Measurements from ENCODE around the gene HOXD9.

The HOXD9 gene

DNA sequence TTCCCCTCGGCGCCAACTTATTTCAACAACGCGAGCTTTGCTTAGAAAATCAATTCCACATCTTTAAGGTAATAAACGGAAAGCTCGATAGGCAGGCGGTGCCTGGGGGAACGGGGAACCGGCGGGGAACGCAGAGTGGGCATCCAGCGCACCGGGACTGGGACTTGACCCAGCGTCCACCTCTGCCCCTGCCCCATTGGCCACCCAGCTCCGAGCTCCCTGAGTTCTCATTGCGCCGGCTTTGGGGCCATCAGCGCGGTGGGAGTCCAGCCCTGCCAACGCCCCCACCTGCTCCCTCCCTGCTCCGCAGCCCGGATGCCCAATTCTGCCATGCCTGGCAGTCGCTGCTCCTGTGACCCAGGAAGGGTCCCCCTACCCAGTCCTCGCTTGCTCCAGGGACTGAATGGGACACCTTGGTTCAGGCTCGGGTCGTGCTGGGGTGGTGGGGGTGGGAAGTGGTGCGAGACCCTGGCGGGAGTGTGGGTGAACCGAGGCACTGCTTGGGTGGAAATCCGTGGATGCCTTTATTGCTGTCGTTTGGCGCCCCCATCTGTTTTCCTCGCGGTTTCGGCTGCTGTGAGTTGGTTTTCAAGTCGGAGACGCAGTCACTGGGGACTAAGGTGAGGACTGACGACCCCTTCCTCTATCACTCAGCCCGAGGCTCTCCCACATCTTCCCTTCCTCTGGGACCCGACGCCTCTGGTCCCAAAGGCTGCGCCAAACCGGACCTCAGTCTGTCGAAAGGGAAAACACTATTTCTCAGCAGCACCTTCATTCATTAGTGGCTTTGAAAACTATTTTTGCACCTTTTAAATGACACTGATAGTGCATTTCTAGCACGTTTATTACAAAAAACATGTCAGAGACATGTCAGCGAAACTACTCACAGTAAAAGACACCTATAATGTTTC is 36.4 kb upstream of the HOXD9 start:
- DNase-seq, result no peak

DNA sequence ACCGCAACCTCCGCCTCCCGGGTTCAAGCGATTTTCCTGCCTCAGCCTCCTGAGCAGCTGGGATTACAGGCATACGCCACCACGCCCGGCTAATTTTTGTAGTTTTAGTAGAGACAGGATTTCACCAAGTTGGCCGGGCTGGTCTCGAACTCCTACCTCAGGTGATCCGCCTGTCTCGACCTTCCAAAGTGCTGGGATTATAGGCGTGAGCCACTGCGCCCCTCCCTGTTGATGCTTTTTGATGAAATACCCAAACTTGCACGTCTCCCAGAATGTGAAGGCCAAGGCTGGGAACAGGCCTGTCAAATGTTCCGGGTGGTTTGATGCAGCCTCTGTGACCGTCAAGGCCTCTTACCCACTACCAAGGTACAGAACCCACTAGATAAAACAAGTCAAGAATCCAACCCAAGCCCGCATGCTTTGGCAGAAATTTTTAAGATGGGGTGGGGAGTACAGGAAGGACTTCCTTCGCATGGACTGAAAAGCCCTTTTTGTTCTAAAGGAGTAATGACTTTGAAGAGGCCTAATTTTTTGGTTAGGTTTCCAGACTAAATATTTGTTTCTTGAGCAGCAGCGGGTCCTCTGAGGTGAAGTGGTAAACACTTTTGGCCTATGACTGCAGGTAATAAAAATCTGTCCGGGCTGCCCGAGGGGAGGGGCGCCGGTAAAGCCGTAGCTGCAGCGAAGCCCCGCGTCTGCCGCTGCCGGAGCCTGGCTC is 35.0 kb upstream of the HOXD9 start:
- DNase-seq, result no peak

DNA sequence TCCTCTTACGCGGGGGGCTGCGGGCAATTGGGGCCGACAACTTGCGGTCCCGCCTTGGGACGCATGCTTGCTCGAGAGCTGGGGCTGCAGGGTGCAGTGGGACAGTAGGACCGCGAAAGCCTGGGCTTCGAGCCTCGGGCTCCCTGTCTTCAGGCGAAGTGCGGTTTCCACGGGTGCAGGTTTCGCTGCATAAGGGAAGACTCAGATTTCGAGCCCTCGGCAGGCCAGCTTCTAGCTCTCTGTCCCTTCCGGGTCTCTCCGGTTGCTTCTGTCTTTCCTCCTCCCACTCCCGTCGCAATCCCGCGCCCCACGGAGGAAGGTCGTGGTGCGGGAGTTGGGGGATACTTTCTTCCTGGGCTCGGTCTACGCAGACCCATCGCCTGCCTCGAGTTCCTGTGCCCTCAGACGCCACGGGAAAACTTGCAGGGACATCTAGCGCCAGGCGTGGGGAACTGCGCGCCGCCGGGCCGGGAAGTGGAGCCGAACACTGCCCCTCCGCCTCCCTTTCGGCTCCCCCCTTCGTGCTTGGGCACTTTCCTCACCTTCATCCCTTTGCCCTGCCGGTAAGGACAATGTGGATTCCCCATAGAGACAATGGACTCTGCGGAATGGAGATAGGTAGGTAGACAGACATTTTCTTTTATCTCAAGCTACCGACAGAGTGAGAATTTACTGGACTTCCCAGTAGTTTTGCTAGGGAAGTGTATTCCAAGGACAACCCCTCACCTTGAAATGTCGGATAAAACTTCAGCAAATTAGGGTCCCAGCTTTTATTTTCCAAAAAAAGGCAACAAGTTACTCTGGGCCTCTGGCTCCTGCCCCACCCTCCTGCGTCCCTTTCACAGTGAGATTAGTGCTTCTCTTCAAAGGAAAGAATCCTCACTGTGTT is 34.2 kb upstream of the HOXD9 start:
- peak; percentile 44 for DNase-seq

DNA sequence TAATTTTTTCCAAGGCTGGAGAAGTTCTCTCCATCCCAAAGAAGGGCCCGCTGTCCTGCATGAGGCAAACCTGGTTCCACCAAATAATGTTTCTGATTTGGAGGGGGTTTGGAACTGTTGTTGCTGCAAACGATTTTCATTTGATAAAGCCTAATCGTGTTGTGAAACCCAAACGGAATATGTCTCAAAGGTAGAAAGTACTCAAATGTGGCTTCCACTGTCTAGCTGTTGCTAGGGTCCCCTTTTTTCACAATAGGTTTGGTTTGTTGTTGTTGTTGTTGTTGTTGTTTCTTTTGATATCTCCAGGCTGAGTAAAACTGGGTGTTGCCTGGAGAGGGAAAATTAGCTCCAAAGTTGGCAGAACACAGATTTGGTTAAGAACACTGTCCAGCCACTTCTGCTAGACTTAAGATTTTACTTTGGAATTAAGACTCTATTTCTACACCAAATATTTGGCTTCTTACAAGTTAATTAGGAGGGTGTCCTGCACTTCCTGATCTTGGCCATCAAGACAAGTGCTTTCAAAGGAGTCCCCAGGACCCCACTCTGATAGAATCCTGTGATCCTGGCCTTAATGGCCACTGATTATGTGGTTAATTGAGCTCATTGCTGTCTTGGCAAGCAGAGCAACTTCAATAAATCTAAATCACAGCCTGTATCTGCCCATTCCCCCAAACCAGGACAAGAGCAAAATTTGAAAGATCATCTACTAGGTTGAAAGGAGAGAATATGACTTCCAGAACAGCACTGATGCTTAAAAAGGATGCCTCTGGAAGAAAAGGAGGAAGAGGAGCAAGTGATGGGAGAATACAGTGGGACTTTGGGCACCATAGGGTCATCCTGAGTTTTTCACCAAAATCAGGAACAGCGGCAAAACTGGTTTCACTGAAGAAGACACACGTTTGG is 33.3 kb upstream of the HOXD9 start:
- no peak for DNase-seq

DNA sequence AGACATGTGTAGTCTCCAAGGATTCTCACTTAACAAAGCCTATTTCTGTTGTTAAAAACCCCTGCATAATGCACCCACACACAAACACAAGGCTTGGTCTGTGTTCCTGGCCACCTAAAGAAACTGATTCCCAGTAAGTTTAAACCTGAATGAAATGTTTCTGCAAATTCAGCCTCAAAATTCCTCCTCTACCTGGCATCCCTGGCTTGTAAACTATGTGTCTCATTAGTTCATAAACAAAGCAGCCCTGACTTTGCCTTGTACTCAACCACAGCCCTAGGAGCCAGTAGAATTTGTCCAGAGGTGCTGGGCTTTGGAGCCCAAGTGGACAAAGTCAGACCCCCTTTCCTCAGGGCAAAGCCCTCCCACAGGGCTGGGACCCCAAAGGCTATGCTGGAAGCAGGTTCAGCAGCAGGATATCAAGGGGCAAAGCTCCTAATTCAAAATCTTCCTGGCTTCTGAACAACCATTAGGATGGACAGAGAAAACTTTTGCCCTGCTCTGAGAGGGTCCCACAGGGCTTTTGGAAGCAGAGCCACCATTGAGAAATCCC is 32.6 kb upstream of the HOXD9 start:
- no peak for DNase-seq

DNA sequence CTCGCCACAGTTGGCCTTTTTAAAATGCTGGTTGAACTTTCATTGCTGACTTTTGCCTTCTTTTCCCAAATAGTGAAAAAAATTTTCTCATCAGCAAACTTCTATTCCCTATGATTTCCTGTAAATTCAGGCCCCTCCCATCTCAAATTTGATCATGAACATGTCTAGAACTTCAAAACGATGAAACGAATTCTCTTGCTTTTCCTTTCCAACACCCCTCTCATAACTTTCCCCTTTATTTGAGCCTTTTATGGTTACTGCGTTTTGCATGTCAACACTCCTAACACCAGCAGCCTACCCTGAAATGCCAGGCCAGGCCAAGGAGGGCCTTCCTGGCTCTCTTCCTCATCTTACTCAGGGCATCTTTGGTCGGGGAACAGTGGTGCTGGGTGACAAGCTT is 31.7 kb upstream of the HOXD9 start:
- no peak for DNase-seq

DNA sequence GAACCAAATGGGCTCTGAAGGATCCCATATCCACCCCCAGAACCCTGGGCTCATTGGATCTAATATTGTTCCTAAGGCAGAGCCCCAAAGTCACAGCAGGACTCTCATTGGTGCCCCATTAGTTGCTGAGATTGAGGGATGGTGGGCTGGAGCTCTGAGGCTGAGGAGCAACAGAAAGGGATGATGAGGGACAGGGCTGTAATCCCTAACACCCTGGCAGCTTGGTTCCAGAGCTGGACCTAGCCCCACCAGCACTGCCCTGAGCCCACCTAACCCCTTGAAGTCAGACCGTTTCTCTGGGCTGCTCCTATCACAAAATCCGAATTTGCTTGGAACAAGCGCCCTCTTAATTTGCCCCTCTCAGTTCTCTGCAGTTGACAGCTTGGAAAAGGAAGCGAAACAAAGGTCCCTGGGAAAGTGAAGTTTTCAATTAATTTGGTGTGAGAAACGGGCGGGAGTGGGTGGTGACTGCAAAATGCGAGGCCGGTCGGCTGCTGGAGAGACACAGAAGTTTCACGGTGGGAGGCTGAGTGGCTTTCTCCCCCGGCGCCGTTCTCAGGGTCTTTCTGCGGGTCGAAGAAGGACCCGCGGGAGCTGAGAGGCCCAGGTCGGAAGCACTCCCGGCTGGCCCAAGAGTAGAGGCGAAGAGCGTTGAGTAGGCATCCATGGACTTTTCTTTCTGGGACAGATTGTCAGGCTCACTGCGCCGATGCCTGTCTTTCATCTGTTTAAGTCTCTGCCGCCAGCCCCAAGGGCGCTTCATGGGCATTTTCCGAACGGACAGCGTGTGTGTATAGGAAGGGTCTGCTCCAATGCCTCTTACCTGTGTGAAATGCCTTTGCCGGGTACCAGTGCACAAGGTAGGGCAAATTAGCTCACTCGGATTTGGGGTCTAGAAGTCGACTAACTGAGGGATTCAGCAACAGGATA is 30.9 kb upstream of the HOXD9 start:
- DNase-seq, result no peak

DNA sequence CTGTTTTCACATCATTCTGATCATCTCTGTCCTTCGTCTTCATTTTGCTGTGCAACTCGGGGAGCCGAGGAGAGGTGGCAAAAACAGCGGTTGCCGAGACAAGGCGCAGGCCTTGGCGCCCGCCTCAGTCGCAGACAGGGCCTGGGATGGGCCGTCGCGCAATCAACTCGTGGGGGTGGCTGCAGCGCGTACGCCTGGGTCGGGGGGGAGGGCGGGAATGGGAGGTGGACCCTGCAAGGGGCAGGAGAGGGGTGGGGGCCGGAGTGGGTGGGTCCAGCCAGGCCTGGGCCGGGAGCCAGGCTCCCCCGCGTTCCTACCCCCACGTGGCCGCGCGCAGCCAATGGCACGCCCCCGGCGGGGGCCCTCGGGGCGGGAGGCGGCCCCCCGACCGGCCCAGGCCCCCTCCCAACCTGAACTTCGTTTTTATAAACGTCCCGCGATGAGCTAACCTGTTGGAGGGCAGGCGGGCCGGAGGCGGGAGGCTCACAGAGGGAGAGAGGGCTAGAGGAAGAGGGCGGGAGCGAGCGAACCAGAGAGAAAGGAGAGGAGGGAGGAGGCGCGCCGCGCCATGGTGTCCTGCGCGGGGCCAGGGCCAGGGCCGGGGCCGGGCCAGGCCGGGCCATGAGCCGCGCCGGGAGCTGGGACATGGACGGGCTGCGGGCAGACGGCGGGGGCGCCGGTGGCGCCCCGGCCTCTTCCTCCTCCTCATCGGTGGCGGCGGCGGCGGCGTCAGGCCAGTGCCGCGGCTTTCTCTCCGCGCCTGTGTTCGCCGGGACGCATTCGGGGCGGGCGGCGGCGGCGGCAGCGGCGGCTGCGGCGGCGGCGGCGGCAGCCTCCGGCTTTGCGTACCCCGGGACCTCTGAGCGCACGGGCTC is 30.0 kb upstream of the HOXD9 start, which contains the start of gene HOXD13:
HOXD13 (plus strand) TSS at position 452 of the 875 bp plus-strand sequence; CDS start at position 622, 170 bp downstream.
- no peak for DNase-seq

DNA sequence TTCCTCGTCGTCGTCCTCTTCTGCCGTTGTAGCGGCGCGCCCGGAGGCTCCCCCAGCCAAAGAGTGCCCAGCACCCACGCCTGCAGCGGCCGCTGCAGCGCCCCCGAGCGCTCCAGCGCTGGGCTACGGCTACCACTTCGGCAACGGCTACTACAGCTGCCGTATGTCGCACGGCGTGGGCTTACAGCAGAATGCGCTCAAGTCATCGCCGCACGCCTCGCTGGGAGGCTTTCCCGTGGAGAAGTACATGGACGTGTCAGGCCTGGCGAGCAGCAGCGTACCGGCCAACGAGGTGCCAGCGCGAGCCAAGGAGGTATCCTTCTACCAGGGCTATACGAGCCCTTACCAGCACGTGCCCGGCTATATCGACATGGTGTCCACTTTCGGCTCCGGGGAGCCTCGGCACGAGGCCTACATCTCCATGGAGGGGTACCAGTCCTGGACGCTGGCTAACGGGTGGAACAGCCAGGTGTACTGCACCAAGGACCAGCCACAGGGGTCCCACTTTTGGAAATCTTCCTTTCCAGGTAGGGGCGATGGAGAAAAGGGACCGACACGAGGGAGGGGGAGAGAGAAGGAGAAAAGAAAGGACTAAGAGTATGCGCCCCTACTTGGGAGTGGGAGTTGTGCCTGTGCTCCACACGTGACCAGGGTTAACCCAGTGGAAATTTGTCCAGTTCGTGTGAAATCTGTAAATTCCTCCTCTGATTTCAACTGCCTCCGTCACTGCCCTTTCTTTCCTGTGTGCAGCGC is 29.2 kb upstream of the HOXD9 start:
- no peak for DNase-seq

DNA sequence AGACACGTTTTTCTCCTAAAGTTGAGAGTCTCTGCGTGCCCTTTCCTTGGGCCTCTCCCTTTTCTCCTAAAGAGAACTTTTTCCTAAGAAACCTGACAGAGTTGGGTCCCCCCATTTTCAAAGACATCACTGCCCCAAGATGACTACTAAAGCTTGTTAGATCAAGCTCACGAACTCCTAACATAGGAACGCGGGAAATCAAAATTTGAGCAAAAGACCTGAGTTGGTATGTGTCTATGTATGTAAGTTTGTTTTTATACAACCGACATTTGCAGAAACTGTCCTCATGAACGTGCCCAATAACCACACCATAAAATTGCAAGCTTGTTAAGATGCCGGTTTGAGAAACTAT is 28.6 kb upstream of the HOXD9 start:
- DNase-seq, result no peak

DNA sequence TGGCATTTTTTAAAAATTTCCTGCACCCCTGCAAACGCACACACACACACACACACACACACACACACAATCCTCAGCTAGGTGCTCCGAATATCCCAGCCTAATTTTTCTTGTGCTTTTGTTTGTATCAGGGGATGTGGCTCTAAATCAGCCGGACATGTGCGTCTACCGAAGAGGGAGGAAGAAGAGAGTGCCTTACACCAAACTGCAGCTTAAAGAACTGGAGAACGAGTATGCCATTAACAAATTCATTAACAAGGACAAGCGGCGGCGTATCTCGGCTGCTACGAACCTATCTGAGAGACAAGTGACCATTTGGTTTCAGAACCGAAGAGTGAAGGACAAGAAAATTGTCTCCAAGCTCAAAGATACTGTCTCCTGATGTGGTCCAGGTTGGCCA is 28.2 kb upstream of the HOXD9 start:
- no peak for DNase-seq

DNA sequence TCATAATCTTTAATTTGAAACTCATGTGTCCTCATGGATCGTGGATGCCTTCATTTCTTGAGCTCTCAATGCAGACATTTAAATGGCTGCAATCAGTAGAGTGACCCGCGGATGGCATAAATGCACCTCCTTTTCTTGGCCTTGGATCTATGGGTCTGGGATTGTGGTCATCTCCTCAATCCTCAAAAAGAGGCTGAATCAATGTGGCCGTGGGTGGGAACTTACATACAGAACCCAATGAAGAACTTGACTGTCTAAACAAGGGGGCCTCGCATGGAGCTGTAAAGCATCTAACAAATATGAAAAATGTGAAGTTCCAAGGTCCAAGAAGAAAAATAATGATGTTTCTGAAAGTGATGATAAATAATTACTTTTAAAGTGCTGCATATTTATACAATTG is 27.1 kb upstream of the HOXD9 start:
- DNase-seq, result no peak

DNA sequence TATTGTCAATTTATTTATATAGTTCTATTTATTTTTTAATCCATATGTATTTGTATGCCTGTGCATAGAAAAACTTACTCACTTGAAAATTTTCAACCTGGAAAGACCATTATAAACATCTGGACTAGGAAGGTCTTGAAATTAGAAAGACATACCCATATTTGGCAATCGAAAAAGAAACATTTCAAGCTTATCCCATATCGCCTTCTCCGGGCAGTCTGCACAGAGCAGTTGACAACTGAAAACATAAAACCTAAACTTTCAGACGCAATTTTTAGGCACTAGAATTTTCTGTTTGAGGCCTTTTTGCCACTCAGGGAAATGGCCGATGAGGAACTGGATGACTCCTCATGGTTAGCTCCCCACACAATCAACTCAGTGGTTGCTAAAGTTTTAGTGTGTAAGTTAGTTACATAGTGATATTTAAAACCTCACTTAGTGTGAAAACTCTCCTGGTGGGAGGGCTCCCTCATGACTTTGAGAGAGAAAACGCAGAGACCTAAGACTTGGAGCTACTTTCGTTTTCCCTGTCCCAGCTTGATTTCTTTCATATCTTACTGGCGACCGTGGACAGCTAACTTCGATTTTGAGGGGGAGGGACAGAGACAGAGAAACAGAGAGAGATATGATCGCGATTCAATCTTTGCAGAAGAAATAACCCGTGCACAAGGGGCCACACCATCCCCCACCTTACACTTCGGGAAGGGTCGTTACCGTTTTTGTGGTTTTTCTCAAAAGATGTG is 26.1 kb upstream of the HOXD9 start:
- DNase-seq, result no peak

DNA sequence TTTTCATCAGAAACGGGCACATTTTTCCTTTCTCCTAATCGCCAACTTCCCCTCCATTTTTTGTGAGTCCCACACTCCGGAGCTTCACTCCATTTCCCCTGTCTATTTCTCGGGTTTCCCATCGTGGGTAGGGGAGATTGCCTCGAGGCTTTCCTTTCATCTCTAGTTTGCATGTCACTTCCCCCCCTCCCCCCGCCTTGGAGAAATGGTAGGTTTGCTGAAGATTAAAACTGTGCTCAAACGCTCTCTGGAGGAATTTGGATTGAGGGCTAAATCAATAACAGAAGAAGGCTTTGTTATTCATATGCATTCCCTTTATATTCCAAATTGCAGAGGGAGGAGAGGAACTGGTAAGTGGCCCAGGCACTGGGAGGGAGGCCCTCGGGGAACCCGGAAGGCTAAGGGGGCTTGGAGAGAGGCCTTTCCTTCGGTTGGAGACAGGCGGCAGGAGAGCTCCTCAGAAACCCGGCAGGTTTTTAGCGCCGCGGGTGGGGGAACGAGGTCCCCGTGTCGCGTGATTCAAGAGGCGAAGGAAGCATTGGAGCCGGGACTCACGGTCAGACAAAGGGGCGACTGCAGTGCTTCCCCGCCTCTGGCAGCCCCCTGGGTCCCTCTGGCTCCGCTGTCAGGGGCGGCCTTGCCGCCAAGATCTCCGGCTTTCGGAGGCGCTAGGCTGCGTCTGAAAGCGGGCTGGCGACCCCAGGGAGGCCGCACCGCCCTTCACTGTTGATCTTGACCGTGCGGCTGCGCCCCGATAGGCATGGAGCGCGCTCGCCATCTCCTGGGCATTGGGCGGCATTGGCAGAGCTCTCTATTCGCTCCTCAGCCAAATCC is 25.3 kb upstream of the HOXD9 start:
- DNase-seq, result peak; percentile 66

DNA sequence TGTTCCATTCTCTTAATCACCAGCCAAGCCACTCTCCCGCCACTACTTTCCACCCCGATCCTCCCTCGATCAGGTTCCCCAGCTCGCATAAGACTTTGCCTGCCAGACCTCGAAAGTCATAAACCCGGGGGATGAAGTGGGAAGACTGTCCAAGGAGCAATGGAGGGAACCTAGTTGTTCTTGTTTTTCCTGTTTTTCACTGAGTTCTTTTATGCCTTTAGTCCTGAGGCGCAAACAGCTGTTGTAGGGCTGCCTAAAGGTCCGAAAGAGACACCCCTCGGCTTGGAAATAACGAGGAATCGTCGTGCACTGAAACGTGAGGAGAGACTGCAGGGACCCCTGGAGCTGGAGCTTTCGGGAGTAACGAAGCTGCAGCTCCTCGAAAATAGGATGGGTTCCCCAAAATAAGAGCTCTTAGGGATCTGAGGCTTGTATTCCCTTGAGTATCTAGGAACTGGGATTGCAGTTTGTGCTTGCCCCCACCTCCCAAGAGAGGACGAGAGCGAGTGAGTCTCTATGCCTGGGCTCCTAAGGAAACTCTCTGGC is 24.6 kb upstream of the HOXD9 start:
- DNase-seq, result no peak

DNA sequence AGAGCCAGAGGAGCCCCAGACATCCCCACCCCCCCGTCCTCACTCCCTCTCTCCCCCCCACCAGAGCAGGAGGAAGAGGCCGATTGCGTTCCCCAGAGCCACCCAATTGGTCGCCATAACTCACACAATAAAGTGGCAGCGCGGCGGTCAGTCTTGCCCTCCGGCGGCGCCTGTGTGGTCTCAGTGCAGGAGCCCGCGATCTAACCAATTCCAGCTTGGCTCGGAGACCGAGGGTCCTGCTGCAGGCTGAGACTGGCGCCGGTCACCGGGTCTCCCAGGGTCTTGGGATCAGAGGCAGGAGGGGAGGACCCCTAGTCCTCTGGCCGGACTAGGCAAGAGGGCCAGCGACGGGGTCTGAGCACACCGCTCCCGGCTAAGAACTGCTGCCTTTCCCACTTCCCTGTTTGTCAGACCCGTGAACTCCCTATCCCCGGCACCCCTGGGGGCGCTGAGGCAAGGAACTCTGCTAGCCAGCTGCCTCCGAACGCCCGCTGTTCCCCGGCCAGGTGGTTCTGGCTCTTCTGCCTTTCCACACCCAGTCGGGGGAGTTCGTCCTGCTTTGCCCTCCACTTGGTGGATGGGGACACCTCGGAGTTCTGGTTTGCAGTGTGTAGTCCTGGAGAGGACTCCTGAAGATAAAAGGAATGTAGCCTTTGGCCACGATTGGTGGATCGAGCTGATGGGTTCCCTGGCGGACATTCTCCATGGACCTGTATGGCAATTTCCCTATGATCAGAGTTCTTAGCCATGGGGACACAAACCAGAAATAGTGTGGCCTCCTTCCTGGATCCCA is 24.0 kb upstream of the HOXD9 start:
- no peak for DNase-seq

Data from fibroblast of skin of right quadriceps (primary cell).